Measurements from ENCODE around the gene TMEM131. TPM values are rescaled to one million over a fixed set of nuclear protein-coding genes. Genes with fewer than 3 reads are reported as not detected.

The TMEM131 gene
- total and polyA plus RNA-seq, 10 of the 15 experiments (the other 5 are each of a cell fraction or from before 2014, with no cell fraction given), result 6.0 to 48.2 (median 23.2) TPM

DNA sequence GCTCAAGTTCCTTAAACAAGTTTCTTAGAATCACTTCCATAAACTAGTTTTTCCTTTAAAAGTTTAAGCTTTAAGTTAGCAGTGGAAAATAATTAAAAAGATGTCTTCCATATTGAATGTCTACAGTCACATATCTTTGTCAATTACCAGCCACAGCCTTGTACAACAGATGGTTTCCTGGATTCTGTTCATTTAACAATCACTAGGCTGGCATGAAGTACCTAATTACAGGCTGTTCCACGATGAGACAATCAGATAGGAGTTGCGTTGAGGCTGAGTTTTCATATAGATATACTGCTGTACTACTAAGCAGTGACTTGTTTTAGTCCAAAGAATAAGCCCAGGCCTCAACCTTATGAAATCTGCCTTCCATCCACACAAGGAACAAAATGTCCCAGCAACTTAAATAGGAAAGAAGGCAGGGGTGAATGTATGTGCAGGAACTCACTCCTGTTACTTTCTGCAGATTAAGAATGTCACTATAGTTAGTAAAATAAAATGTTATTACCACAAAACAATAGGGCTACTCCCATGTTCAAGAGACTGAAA lies 151.4 kb downstream of the TMEM131 start (continued):
- no peak for TF ChIP-seq ZNF592 (IDR thresholded peaks at IDR 0.05)
- no peak for TF ChIP-seq POU2F2 (IDR thresholded peaks at IDR 0.05; ENCODE audit: borderline replicate concordance, low read depth, low read length)
- TF ChIP-seq, protein P1, sequence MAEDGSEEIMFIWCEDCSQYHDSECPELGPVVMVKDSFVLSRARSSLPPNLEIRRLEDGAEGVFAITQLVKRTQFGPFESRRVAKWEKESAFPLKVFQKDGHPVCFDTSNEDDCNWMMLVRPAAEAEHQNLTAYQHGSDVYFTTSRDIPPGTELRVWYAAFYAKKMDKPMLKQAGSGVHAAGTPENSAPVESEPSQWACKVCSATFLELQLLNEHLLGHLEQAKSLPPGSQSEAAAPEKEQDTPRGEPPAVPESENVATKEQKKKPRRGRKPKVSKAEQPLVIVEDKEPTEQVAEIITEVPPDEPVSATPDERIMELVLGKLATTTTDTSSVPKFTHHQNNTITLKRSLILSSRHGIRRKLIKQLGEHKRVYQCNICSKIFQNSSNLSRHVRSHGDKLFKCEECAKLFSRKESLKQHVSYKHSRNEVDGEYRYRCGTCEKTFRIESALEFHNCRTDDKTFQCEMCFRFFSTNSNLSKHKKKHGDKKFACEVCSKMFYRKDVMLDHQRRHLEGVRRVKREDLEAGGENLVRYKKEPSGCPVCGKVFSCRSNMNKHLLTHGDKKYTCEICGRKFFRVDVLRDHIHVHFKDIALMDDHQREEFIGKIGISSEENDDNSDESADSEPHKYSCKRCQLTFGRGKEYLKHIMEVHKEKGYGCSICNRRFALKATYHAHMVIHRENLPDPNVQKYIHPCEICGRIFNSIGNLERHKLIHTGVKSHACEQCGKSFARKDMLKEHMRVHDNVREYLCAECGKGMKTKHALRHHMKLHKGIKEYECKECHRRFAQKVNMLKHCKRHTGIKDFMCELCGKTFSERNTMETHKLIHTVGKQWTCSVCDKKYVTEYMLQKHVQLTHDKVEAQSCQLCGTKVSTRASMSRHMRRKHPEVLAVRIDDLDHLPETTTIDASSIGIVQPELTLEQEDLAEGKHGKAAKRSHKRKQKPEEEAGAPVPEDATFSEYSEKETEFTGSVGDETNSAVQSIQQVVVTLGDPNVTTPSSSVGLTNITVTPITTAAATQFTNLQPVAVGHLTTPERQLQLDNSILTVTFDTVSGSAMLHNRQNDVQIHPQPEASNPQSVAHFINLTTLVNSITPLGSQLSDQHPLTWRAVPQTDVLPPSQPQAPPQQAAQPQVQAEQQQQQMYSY (CRISPR knock-in tag; IDR thresholded peaks at IDR 0.05), result no peak
- TF ChIP-seq HDAC6 (IDR thresholded peaks at IDR 0.05; ENCODE audit: unreplicated experiment), result no peak
- no peak for TF ChIP-seq POLR2AphosphoS2 (IDR thresholded peaks at IDR 0.05; ENCODE audit: low read depth, low read length)

All from GM12878 (cell line).